ENCODE measurements around the gene STX1B. TPM values are rescaled to one million over a fixed set of nuclear protein-coding genes. Genes with fewer than 3 reads are reported as not detected.

The STX1B gene
- total and polyA plus RNA-seq, 4 donors: 0.09 to 1.2 (median 0.51) TPM

DNA sequence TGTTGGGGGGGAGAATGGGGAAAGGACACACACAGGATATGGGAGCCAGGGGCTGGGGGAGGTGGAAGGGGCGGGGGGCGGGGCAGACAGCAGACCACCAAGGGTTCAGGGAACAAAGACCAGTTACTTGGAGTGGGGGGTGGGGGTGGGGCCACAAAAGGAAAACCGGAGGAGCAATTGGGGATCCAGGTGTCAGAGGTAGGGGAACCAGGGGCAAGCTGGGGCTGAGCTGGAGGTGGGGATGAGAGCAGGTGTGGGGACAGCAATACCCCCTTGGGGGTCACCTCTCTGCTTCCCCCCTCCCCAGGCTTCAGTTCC lies 62.9 kb downstream of the STX1B start:
- Histone ChIP-seq H3K4me3 (ENCODE audit: low read depth in 1 of 3, low read length in 3 of 3) (no peak overlapping the region), H3K9me3 (ENCODE audit: control insufficient read depth in 4 of 4, low read length in 3 of 4) (no peaks in the 10 kb centered on the region), H3K4me1 (ENCODE audit: control insufficient read depth in 4 of 4, insufficient read depth in 4 of 4, low read length in 3 of 4) (peaks cover 14 to 31% (median 21%) of the 10 kb centered on the region in 4 donors), H3K27ac (ENCODE audit: low read depth in 1 of 2, low read length in 2 of 2) (peak overlapping the region in 1 of 2 donors; percentile 91), H3K36me3 (ENCODE audit: control insufficient read depth in 4 of 4, insufficient read depth in 3 of 4, low read depth in 1 of 4, low read length in 3 of 4) (peaks cover 0 to 2% (median 0%) of the 10 kb centered on the region in 4 donors), H3K9ac (ENCODE audit: low read depth in 1 of 2, low read length in 2 of 2) (no peak overlapping the region), H3K27me3 (ENCODE audit: control insufficient read depth in 4 of 4, insufficient read depth in 4 of 4, low read length in 3 of 4) (no peaks in the 10 kb centered on the region)
- no peak for DNase-seq (ENCODE audit: low spot score)
- WGBS: 89% methylated on average over 3 of the region's 3 CpGs
- TF ChIP-seq FOXA1 (IDR thresholded peaks at IDR 0.05): no peak
- TF ChIP-seq, protein P1, sequence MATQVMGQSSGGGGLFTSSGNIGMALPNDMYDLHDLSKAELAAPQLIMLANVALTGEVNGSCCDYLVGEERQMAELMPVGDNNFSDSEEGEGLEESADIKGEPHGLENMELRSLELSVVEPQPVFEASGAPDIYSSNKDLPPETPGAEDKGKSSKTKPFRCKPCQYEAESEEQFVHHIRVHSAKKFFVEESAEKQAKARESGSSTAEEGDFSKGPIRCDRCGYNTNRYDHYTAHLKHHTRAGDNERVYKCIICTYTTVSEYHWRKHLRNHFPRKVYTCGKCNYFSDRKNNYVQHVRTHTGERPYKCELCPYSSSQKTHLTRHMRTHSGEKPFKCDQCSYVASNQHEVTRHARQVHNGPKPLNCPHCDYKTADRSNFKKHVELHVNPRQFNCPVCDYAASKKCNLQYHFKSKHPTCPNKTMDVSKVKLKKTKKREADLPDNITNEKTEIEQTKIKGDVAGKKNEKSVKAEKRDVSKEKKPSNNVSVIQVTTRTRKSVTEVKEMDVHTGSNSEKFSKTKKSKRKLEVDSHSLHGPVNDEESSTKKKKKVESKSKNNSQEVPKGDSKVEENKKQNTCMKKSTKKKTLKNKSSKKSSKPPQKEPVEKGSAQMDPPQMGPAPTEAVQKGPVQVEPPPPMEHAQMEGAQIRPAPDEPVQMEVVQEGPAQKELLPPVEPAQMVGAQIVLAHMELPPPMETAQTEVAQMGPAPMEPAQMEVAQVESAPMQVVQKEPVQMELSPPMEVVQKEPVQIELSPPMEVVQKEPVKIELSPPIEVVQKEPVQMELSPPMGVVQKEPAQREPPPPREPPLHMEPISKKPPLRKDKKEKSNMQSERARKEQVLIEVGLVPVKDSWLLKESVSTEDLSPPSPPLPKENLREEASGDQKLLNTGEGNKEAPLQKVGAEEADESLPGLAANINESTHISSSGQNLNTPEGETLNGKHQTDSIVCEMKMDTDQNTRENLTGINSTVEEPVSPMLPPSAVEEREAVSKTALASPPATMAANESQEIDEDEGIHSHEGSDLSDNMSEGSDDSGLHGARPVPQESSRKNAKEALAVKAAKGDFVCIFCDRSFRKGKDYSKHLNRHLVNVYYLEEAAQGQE (IDR thresholded peaks at IDR 0.05): no peak
- TF ChIP-seq, protein P2, sequence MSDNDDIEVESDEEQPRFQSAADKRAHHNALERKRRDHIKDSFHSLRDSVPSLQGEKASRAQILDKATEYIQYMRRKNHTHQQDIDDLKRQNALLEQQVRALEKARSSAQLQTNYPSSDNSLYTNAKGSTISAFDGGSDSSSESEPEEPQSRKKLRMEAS (IDR thresholded peaks at IDR 0.05): no peak
- TF ChIP-seq RAD21 (IDR thresholded peaks at IDR 0.05): no peak
- TF ChIP-seq FOXA2 (IDR thresholded peaks at IDR 0.05): no peak

DNA sequence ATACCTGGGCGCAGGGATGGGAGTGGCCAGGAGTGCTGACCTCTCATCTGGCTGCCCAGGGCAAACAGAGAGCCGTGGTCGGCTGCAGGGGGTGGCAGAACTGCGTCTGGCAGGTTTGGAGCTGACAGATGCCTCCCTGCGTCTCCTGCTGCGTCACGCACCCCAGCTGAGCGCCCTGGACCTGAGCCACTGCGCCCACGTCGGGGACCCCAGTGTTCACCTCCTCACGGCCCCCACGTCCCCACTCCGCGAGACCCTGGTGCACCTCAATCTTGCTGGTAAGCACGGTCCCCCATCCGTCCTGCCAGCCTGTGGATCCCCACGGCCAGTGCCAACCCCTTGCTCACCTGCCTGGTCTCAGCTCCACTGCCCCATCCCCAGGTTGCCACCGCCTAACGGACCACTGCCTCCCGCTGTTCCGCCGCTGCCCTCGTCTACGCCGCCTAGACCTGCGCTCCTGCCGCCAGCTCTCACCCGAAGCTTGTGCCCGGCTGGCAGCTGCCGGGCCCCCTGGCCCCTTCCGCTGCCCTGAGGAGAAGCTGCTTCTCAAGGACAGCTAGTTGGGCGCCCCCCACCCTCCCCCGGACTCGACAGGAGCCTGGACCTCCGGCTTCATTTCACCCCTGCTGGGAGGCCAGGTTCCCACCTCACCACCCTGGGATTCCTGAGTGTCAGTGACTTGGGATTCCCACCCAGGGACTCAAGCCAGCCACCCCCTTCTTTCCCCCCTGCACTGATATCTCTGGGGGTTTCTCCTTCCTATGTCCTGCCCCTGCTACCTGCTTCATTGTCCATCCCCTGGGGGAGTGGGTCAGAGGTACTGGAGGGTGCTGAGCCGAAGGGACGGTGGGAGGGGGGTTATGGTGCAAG lies 63.5 kb downstream of the STX1B start:
- 94% methylated on average over 38 of the region's 38 CpGs for WGBS
- Histone ChIP-seq H3K4me3 (ENCODE audit: low read depth in 1 of 3, low read length in 3 of 3) (no peak overlapping the region), H3K4me1 (ENCODE audit: control insufficient read depth in 4 of 4, insufficient read depth in 4 of 4, low read length in 3 of 4) (peaks cover 14 to 32% (median 19%) of the 10 kb centered on the region in 4 donors), H3K36me3 (ENCODE audit: control insufficient read depth in 4 of 4, insufficient read depth in 3 of 4, low read depth in 1 of 4, low read length in 3 of 4) (peaks cover 0 to 2% (median 0%) of the 10 kb centered on the region in 4 donors), H3K9ac (ENCODE audit: low read depth in 1 of 2, low read length in 2 of 2) (no peak overlapping the region), H3K27ac (ENCODE audit: low read depth in 1 of 2, low read length in 2 of 2) (no peak overlapping the region), H3K27me3 (ENCODE audit: control insufficient read depth in 4 of 4, insufficient read depth in 4 of 4, low read length in 3 of 4) (no peaks in the 10 kb centered on the region), H3K9me3 (ENCODE audit: control insufficient read depth in 4 of 4, low read length in 3 of 4) (no peaks in the 10 kb centered on the region)
- DNase-seq (ENCODE audit: low spot score): no peak
- TF ChIP-seq, protein P2 (IDR thresholded peaks at IDR 0.05): no peak
- TF ChIP-seq, protein P1 (IDR thresholded peaks at IDR 0.05): no peak
- TF ChIP-seq JUND (IDR thresholded peaks at IDR 0.05): no peak

DNA sequence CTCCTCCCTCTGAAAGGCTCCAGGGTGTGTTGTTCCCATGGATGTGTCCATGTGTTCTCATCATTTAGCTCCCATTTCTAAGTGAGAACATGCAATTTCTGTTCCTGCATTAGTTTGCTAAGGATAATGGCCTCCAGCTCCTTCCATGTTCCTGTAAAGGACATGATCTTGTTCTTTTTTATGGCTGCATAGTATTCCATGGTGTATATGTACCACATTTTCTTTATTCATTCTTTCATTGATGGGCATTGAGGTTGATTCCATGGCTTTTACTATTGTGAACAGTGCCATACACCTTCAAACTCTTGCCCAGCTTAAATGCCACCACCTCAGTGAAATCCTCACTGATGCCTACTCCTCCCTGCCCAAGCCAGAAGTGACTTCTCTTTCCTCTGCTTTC lies 66.1 kb downstream of the STX1B start:
- H3K4me1 ChIP-seq (ENCODE audit: control insufficient read depth in 4 of 4, insufficient read depth in 4 of 4, low read length in 3 of 4): peaks cover 0 to 8% (median 4%) of the 10 kb centered on the region in 4 donors
- no peaks in the 10 kb centered on the region for H3K9me3 ChIP-seq (ENCODE audit: control insufficient read depth in 4 of 4, low read length in 3 of 4)
- H3K4me3 ChIP-seq (ENCODE audit: low read depth in 1 of 3, low read length in 3 of 3): no peak overlapping the region
- H3K9ac ChIP-seq (ENCODE audit: low read depth in 1 of 2, low read length in 2 of 2): no peak overlapping the region
- no peaks in the 10 kb centered on the region for H3K27me3 ChIP-seq (ENCODE audit: control insufficient read depth in 4 of 4, insufficient read depth in 4 of 4, low read length in 3 of 4)
- H3K36me3 ChIP-seq (ENCODE audit: control insufficient read depth in 4 of 4, insufficient read depth in 3 of 4, low read depth in 1 of 4, low read length in 3 of 4): peaks cover 0 to 2% (median 0%) of the 10 kb centered on the region in 4 donors
- no peak overlapping the region for H3K27ac ChIP-seq (ENCODE audit: low read depth in 1 of 2, low read length in 2 of 2)
- no peak for DNase-seq (ENCODE audit: low spot score)
- TF ChIP-seq HNF4G (IDR thresholded peaks at IDR 0.05) (no peak), NR2F2 (IDR thresholded peaks at IDR 0.05) (no peak), YY1 (IDR thresholded peaks at IDR 0.05) (no peak), FOXA2 (IDR thresholded peaks at IDR 0.05) (no peak), RXRA (IDR thresholded peaks at IDR 0.05) (no peak)
- TF ChIP-seq, protein P1 (IDR thresholded peaks at IDR 0.05): no peak
- TF ChIP-seq, protein P3, sequence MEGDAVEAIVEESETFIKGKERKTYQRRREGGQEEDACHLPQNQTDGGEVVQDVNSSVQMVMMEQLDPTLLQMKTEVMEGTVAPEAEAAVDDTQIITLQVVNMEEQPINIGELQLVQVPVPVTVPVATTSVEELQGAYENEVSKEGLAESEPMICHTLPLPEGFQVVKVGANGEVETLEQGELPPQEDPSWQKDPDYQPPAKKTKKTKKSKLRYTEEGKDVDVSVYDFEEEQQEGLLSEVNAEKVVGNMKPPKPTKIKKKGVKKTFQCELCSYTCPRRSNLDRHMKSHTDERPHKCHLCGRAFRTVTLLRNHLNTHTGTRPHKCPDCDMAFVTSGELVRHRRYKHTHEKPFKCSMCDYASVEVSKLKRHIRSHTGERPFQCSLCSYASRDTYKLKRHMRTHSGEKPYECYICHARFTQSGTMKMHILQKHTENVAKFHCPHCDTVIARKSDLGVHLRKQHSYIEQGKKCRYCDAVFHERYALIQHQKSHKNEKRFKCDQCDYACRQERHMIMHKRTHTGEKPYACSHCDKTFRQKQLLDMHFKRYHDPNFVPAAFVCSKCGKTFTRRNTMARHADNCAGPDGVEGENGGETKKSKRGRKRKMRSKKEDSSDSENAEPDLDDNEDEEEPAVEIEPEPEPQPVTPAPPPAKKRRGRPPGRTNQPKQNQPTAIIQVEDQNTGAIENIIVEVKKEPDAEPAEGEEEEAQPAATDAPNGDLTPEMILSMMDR (IDR thresholded peaks at IDR 0.05; ENCODE audit: low read depth, low read length, missing input control): no peak
- TF ChIP-seq, protein P2 (IDR thresholded peaks at IDR 0.05): no peak
